GM21360 (cell line): ENCODE data around the gene CCSER1.
"Not testable (repeated sequence)": the region's sequence is repeated elsewhere in the genome, so short reads cannot be mapped to it uniquely, and the experiment has no call there.

Experiments used
- ATAC-seq: cut with Tn5 transposase; IDR thresholded peaks from one replicate; pipeline ENCODE4 v1.9.1; 2021; ENCODE audit warnings: mild to moderate bottlenecking, moderate library complexity; ENCODE audit not compliant: unreplicated experiment

The CCSER1 gene

GRCh38 chr4:91226867-91227266, 1099.7 kb downstream of the CCSER1 start:
- no peak for ATAC-seq

- no peak for ATAC-seq
These were observed 1101.5 kb downstream of the CCSER1 start for GRCh38 chr4:91228659-91229058.

GRCh38 chr4:91233164-91233563, 1106.0 kb downstream of the CCSER1 start:
- no peak for ATAC-seq

- ATAC-seq: no peak
These were observed 1115.9 kb downstream of the CCSER1 start for GRCh38 chr4:91243132-91243531.

GRCh38 chr4:91256043-91256442, 1128.8 kb downstream of the CCSER1 start:
- no peak for ATAC-seq

GRCh38 chr4:91256751-91257150, 1129.6 kb downstream of the CCSER1 start:
- ATAC-seq: no peak

GRCh38 chr4:91257721-91258120, 1130.5 kb downstream of the CCSER1 start:
- no peak for ATAC-seq

- ATAC-seq: no peak
These were observed 1131.1 kb downstream of the CCSER1 start for GRCh38 chr4:91258326-91258725.

- ATAC-seq: no peak
These were observed 1140.3 kb downstream of the CCSER1 start for GRCh38 chr4:91267543-91267942.

- not testable (repeated sequence) for ATAC-seq
These were observed 1141.3 kb downstream of the CCSER1 start for GRCh38 chr4:91268481-91268880.

- no peak for ATAC-seq
These were observed 1141.7 kb downstream of the CCSER1 start for GRCh38 chr4:91268913-91269312.

GRCh38 chr4:91279899-91280298, 1152.7 kb downstream of the CCSER1 start:
- ATAC-seq: no peak

GRCh38 chr4:91280551-91281290, 1153.5 kb downstream of the CCSER1 start:
- ATAC-seq: no peak

GRCh38 chr4:91282217-91282616, 1155.0 kb downstream of the CCSER1 start:
- ATAC-seq: no peak

GRCh38 chr4:91283726-91284230, 1156.6 kb downstream of the CCSER1 start:
- no peak for ATAC-seq

- no peak for ATAC-seq
These were observed 1157.3 kb downstream of the CCSER1 start for GRCh38 chr4:91284480-91284879.

GRCh38 chr4:91285487-91285886, 1158.3 kb downstream of the CCSER1 start:
- no peak for ATAC-seq

- ATAC-seq: no peak
These were observed 1161.6 kb downstream of the CCSER1 start for GRCh38 chr4:91288702-91289311.

GRCh38 chr4:91298156-91298700, 1171.0 kb downstream of the CCSER1 start:
- no peak for ATAC-seq

- no peak for ATAC-seq
These were observed 1171.6 kb downstream of the CCSER1 start for GRCh38 chr4:91298824-91299223.

- no peak for ATAC-seq
These were observed 1174.9 kb downstream of the CCSER1 start for GRCh38 chr4:91302120-91302519.

- no peak for ATAC-seq
These were observed 1177.1 kb downstream of the CCSER1 start for GRCh38 chr4:91304292-91304691.
